PC-3 (cell line): ENCODE data around the gene UGGT1. TPM values are rescaled to one million over a fixed set of nuclear protein-coding genes. Genes with fewer than 3 reads are reported as not detected.
A peak's percentile ranks its signal among the peaks of the same experiment; 100 is the strongest.

Source experiments
- ATAC-seq: fragments of 200-7000 bp; cut with Tn5 transposase; 2 replicates; pipeline ENCODE4 v1.9.1; 2020; ENCODE audit warnings: mild to moderate bottlenecking, moderate library complexity
- BruUV-seq: library from RNA; stranded (reverse); fragments of 400-500 nt; replicated peaks from 2 replicates; lab custom pipeline; 2021; lab: Mats Ljungman, UMichigan
- CTCF ChIA-PET: fragments of 300-600 bp; sonication (Branson Sonifier 250); formaldehyde crosslinking; loops from one replicate; lab custom pipeline; 2022; ENCODE audit warnings: antibody characterized with exemption; lab: Charles Lee
- POLR2A ChIA-PET: fragments of 300-600 bp; sonication (Branson Sonifier 250); formaldehyde crosslinking; loops from one replicate; lab custom pipeline; 2022; ENCODE audit warnings: antibody characterized with exemption; ENCODE audit not compliant: unreplicated experiment; lab: Charles Lee
- DNase-seq: peaks from one replicate; pipeline ENCODE4 v3.0.0-alpha.2; 2015
- H2AFZ ChIP-seq: fragments of 300-600 bp; sonication (generic); 2 replicates; pipeline ENCODE4 v1.6.0; 2016; ENCODE audit warnings: antibody characterized with exemption, low read length
- H3F3A ChIP-seq: fragments of 300-600 bp; sonication (generic); one replicate; pipeline ENCODE4 v1.6.0; 2017; ENCODE audit warnings: antibody characterized with exemption, low read length, control low read depth, mild to moderate bottlenecking; ENCODE audit not compliant: unreplicated experiment
- H3K27ac ChIP-seq: fragments of 300-600 bp; sonication (generic); 2 replicates; pipeline ENCODE4 v1.5.1; 2016; ENCODE audit warnings: mild to moderate bottlenecking, low read length
- H3K27me3 ChIP-seq: fragments of 300-600 bp; sonication (generic); 2 replicates; pipeline ENCODE4 v1.6.1; 2016; ENCODE audit warnings: low read length, mixed read lengths
- H3K36me3 ChIP-seq: fragments of 300-600 bp; sonication (generic); 2 replicates; pipeline ENCODE4 v1.6.1; 2016; ENCODE audit warnings: low read depth, mixed run types, low read length, mixed read lengths
- H3K4me1 ChIP-seq: fragments of 300-600 bp; sonication (generic); 2 replicates; pipeline ENCODE4 v1.5.1; 2016; ENCODE audit warnings: low read length; ENCODE audit not compliant: insufficient read depth
- H3K4me2 ChIP-seq: fragments of 300-600 bp; sonication (generic); 2 replicates; pipeline ENCODE4 v1.6.0; 2016; ENCODE audit warnings: low read length
- H3K4me3 ChIP-seq: fragments of 300-600 bp; sonication (generic); 2 replicates; pipeline ENCODE4 v1.5.1; 2016; ENCODE audit warnings: mild to moderate bottlenecking, low read length, mixed read lengths
- H3K79me2 ChIP-seq: fragments of 300-600 bp; sonication (generic); 2 replicates; pipeline ENCODE4 v1.6.1; 2017; ENCODE audit warnings: low read length, mixed read lengths
- H3K9ac ChIP-seq: fragments of 300-600 bp; sonication (generic); 2 replicates; pipeline ENCODE4 v1.6.0; 2016; ENCODE audit warnings: mild to moderate bottlenecking, low read length
- H3K9me2 ChIP-seq: fragments of 300-600 bp; sonication (generic); replicated peaks from 2 replicates; pipeline ENCODE4 v1.6.1; 2016; ENCODE audit warnings: mixed run types, low read length, mixed read lengths
- H3K9me3 ChIP-seq: fragments of 300-600 bp; sonication (generic); 2 replicates; pipeline ENCODE4 v1.6.1; 2016; ENCODE audit warnings: low read length, mixed read lengths
- H4K20me1 ChIP-seq: fragments of 300-600 bp; sonication (generic); 2 replicates; pipeline ENCODE4 v1.6.1; 2016; ENCODE audit warnings: low read length, mixed read lengths
- CTCF ChIP-seq: fragments of 300-600 bp; sonication (generic); conservative IDR thresholded peaks from 2 replicates; pipeline ENCODE4 v1.5.1; 2017; ENCODE audit warnings: antibody characterized with exemption, low read depth, mild to moderate bottlenecking, low read length
- EZH2phosphoT487 ChIP-seq: fragments of 300-600 bp; sonication (generic); IDR thresholded peaks from 2 replicates; pipeline ENCODE4 v1.6.1; 2018; ENCODE audit warnings: mild to moderate bottlenecking, antibody characterized with exemption, low read length, borderline replicate concordance
- intact Hi-C: fragments of 100-400 bp; cut with micrococcal nuclease; formaldehyde crosslinking; loops from 2 replicates; pipeline ENCODE4 v1.9.0; 2023
- total RNA-seq: library from RNA; depleted of rRNA; stranded (reverse); fragments of >200 nt; gene quantifications from 2 replicates; pipeline ENCODE4 v1.2.3, GENCODE V29; 2014

The UGGT1 gene
- total RNA-seq, 1 experiment from 2014 or later, result 59.9 TPM

- no peak overlapping the region for H3K27ac ChIP-seq
- ChIA-PET CTCF (interaction anchor here (0.8 kb wide), 1 partner anchor 11 kb away, joined by 4 read pairs; no protein-coding TSS in a partner anchor), POLR2A (no interaction called here)
- no peaks in the 10 kb centered on the region for H3K79me2 ChIP-seq
- H2AFZ ChIP-seq, result no peak overlapping the region
- ATAC-seq, result peak; percentile 58
- H3K9ac ChIP-seq, result no peak overlapping the region
- no peaks in the 10 kb centered on the region for H3K27me3 ChIP-seq
- H3K36me3 ChIP-seq, result no peaks in the 10 kb centered on the region
- no peaks in the 10 kb centered on the region for H4K20me1 ChIP-seq
- TF ChIP-seq EZH2phosphoT487, result no peak
- no peak for TF ChIP-seq CTCF
- intact Hi-C loops, result no loop called here
- peak; percentile 83 for DNase-seq
- H3K4me3 ChIP-seq, result no peak overlapping the region
- no peaks in the 10 kb centered on the region for H3K9me2 ChIP-seq
- no TSS peak for BruUV-seq
- H3K4me1 ChIP-seq, result peaks cover 9% of the 10 kb centered on the region
- no peaks in the 10 kb centered on the region for H3F3A ChIP-seq
- H3K9me3 ChIP-seq, result no peaks in the 10 kb centered on the region
- H3K4me2 ChIP-seq, result no peak overlapping the region
Measured at GRCh38 chr2:128228894-128229293, 137.9 kb downstream of the UGGT1 start.

DNA sequence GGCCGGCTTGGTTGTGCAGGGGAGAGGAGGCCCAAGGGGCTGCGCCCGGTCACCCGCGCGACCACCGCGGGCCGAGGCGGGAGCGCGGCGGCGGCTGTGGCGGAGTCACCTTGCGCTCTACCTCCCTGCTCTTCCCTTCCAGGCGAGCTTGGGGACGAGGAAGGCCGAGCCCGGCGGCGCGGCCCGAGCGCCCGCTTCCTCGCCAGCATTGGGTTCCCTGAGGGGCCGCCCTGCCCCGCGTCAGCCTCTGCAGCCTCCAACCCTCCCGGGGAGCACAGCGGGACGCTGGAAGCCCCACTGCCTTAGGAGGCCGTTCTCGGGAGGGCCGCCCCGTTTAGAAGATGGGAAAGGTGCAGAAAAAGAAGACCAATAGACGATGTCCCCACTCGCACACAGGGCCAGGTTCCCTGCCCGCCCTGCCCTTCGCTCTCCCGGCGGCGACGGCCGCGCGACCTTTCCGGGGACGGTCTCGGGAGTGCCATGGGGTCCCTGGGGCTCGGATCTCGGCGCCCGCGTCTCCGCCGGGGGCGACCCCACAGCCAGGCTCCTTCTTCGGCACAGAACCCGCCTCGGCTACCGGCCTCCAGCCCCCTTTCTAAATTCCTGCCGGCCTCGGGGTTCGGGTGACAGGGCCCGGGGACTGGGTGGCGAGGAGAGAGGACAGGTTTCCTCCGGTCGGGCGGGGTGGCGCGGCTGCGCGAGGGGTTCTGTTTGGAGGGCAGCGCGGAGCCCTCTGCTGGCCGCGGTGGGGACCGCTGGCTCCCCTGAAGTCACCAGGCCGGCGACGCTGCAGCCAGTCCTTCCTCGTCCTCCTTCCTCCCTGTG is 142.2 kb downstream of the UGGT1 start:
- CTCF ChIA-PET, result interaction anchor here (1.1 kb wide), 1 partner anchor 54 kb away, joined by 5 read pairs; no protein-coding TSS in a partner anchor
- POLR2A ChIA-PET, result no interaction called here
- BruUV-seq, result no TSS peak

More for the DNA sequence above, 142.2 kb downstream of the UGGT1 start:
- no peaks in the 10 kb centered on the region for H3K27me3 ChIP-seq
- H3K9me2 ChIP-seq, result no peaks in the 10 kb centered on the region
- intact Hi-C loops, result loop anchor here (1.0 to 10.0 kb wide), 2 partner anchors 54 to 72 kb away; no protein-coding TSS in a partner anchor
- peak; percentile 74 for DNase-seq
- H3K36me3 ChIP-seq, result no peaks in the 10 kb centered on the region
- H3K4me3 ChIP-seq, result peak overlapping the region; percentile 85
- peak overlapping the region; percentile 99 for H2AFZ ChIP-seq
- TF ChIP-seq CTCF (peak; percentile 85), EZH2phosphoT487 (no peak)
- no peaks in the 10 kb centered on the region for H3F3A ChIP-seq
- H3K4me1 ChIP-seq, result peaks cover 22% of the 10 kb centered on the region
- ATAC-seq, result peak; percentile 85
- no peaks in the 10 kb centered on the region for H4K20me1 ChIP-seq
- no peak overlapping the region for H3K27ac ChIP-seq
- no peaks in the 10 kb centered on the region for H3K79me2 ChIP-seq
- peak overlapping the region; percentile 57 for H3K9ac ChIP-seq
- H3K4me2 ChIP-seq, result peak overlapping the region; percentile 95
- H3K9me3 ChIP-seq, result no peaks in the 10 kb centered on the region
